Measurements from ENCODE around the gene FLOT2. TPM values are rescaled to one million over a fixed set of nuclear protein-coding genes. Genes with fewer than 3 reads are reported as not detected.

FLOT2 gene
- total RNA-seq, 1 experiment from 2014 or later: 118 TPM

GRCh38 chr17:28911411-28912045 is 14.0 kb upstream of the FLOT2 start:
- no peak for TF ChIP-seq EZH2 (IDR thresholded peaks at IDR 0.05; ENCODE audit: low read depth)
- TF ChIP-seq, protein P1, sequence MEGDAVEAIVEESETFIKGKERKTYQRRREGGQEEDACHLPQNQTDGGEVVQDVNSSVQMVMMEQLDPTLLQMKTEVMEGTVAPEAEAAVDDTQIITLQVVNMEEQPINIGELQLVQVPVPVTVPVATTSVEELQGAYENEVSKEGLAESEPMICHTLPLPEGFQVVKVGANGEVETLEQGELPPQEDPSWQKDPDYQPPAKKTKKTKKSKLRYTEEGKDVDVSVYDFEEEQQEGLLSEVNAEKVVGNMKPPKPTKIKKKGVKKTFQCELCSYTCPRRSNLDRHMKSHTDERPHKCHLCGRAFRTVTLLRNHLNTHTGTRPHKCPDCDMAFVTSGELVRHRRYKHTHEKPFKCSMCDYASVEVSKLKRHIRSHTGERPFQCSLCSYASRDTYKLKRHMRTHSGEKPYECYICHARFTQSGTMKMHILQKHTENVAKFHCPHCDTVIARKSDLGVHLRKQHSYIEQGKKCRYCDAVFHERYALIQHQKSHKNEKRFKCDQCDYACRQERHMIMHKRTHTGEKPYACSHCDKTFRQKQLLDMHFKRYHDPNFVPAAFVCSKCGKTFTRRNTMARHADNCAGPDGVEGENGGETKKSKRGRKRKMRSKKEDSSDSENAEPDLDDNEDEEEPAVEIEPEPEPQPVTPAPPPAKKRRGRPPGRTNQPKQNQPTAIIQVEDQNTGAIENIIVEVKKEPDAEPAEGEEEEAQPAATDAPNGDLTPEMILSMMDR (conservative IDR thresholded peaks at IDR 0.05): no peak
- POLR2A ChIA-PET (ENCODE audit: unreplicated experiment): interaction anchor here (0.6 kb wide), 1 partner anchor 19 kb away, joined by 3 read pairs; no protein-coding TSS in a partner anchor
- intact Hi-C loops (cut with micrococcal nuclease; ENCODE audit: unreplicated experiment): no loop called here

GRCh38 chr17:28910534-28910933 is 13.0 kb upstream of the FLOT2 start:
- Histone ChIP-seq H3F3A (ENCODE audit: insufficient read depth, low read depth) (peaks cover 37% of the 10 kb centered on the region; the same call in 1 of the 2 replicates), H3K9me3 (ENCODE audit: insufficient read depth, low read depth) (no peaks in the 10 kb centered on the region)
- CTCF ChIA-PET: no interaction called here

More at GRCh38 chr17:28911411-28912045, 14.0 kb upstream of the FLOT2 start:
- Histone ChIP-seq H3K79me2 (ENCODE audit: low read depth) (no peaks in the 10 kb centered on the region), H3K27ac (no peak overlapping the region), H3K4me3 (no peak overlapping the region), H3K4me2 (no peak overlapping the region), H3K9me3 (ENCODE audit: insufficient read depth, low read depth) (no peaks in the 10 kb centered on the region), H4K20me1 (ENCODE audit: insufficient read depth) (no peaks in the 10 kb centered on the region; the same call in 1 of the 2 replicates), H3F3A (ENCODE audit: insufficient read depth, low read depth) (peaks cover 39% of the 10 kb centered on the region; the same call in 1 of the 2 replicates), H2AFZ (no peak overlapping the region), H3K9me2 (ENCODE audit: insufficient read depth) (no peaks in the 10 kb centered on the region), H3K4me1 (replicated peaks; ENCODE audit: insufficient read depth) (no peaks in the 10 kb centered on the region), H3K27me3 (ENCODE audit: insufficient read depth, low read depth) (no peaks in the 10 kb centered on the region), H3K36me3 (ENCODE audit: low read depth) (peaks cover 52% of the 10 kb centered on the region)
- DNase-seq: no peak
- CTCF ChIA-PET: no interaction called here
- BruUV-seq (replicated peaks): no TSS peak

GRCh38 chr17:28908640-28909167 is 11.2 kb upstream of the FLOT2 start:
- intact Hi-C loops (cut with micrococcal nuclease; ENCODE audit: unreplicated experiment): no loop called here
- no TSS peak for BruUV-seq (replicated peaks)
- Histone ChIP-seq H3K4me1 (replicated peaks; ENCODE audit: insufficient read depth) (no peaks in the 10 kb centered on the region), H3K27me3 (ENCODE audit: insufficient read depth, low read depth) (no peaks in the 10 kb centered on the region), H3K4me3 (no peak overlapping the region), H3K9me3 (ENCODE audit: insufficient read depth, low read depth) (no peaks in the 10 kb centered on the region), H2AFZ (no peak overlapping the region), H3K79me2 (ENCODE audit: low read depth) (no peaks in the 10 kb centered on the region), H3K27ac (no peak overlapping the region), H3K36me3 (ENCODE audit: low read depth) (peaks cover 32% of the 10 kb centered on the region), H3F3A (ENCODE audit: insufficient read depth, low read depth) (peaks cover 46% of the 10 kb centered on the region), H3K9me2 (ENCODE audit: insufficient read depth) (no peaks in the 10 kb centered on the region), H3K4me2 (no peak overlapping the region), H4K20me1 (ENCODE audit: insufficient read depth) (no peaks in the 10 kb centered on the region; the same call in 1 of the 2 replicates)
- ChIA-PET POLR2A (ENCODE audit: unreplicated experiment) (interaction anchor here (0.6 kb wide), 1 partner anchor 249 kb away, joined by 3 read pairs; no protein-coding TSS in a partner anchor), CTCF (interaction anchor here (0.5 to 1.2 kb wide), 4 partner anchors 9 to 265 kb away, joined by 3 to 16 read pairs (median 3); no protein-coding TSS in a partner anchor)
- DNase-seq: no peak
- TF ChIP-seq EZH2 (IDR thresholded peaks at IDR 0.05; ENCODE audit: low read depth): no peak
- TF ChIP-seq, protein P1 (conservative IDR thresholded peaks at IDR 0.05): no peak

More at GRCh38 chr17:28910534-28910933, 13.0 kb upstream of the FLOT2 start:
- POLR2A ChIA-PET (ENCODE audit: unreplicated experiment): interaction anchor here (0.6 kb wide), 1 partner anchor 20 kb away, joined by 3 read pairs; no protein-coding TSS in a partner anchor
- no peak overlapping the region for H2AFZ ChIP-seq
- H3K9me2 ChIP-seq (ENCODE audit: insufficient read depth): no peaks in the 10 kb centered on the region
- BruUV-seq (replicated peaks): no TSS peak
- TF ChIP-seq EZH2 (IDR thresholded peaks at IDR 0.05; ENCODE audit: low read depth): no peak
- TF ChIP-seq, protein P1 (conservative IDR thresholded peaks at IDR 0.05): no peak
- no peak overlapping the region for H3K4me2 ChIP-seq
- H3K4me3 ChIP-seq: no peak overlapping the region
- H4K20me1 ChIP-seq (ENCODE audit: insufficient read depth): no peaks in the 10 kb centered on the region; the same call in 1 of the 2 replicates
- H3K36me3 ChIP-seq (ENCODE audit: low read depth): peaks cover 42% of the 10 kb centered on the region
- DNase-seq: no peak
- H3K27ac ChIP-seq: no peak overlapping the region
- intact Hi-C loops (cut with micrococcal nuclease; ENCODE audit: unreplicated experiment): no loop called here
- H3K27me3 ChIP-seq (ENCODE audit: insufficient read depth, low read depth): no peaks in the 10 kb centered on the region
- no peaks in the 10 kb centered on the region for H3K4me1 ChIP-seq (replicated peaks; ENCODE audit: insufficient read depth)
- H3K79me2 ChIP-seq (ENCODE audit: low read depth): no peaks in the 10 kb centered on the region

Data from PC-9 (cell line).